GM18511 (cell line): Measurements from ENCODE around the gene RFPL1.
"Not testable (repeated sequence)": the region's sequence is repeated elsewhere in the genome, so short reads cannot be mapped to it uniquely, and the experiment has no call there.

Experiments used
- ATAC-seq: cut with Tn5 transposase; IDR thresholded peaks from one replicate; pipeline ENCODE4 v1.9.1; 2021; ENCODE audit warnings: mild to moderate bottlenecking, moderate library complexity; ENCODE audit not compliant: unreplicated experiment

RFPL1 gene

GRCh38 chr22:29478326-29479276 is 40.2 kb downstream of the RFPL1 start:
- no peak for ATAC-seq

GRCh38 chr22:29479417-29480261 is 41.3 kb downstream of the RFPL1 start, which contains the start of gene NEFH:
NEFH (plus strand) TSS chr22:29480218; CDS start chr22:29480263, 45 bp downstream.
- no peak for ATAC-seq

- ATAC-seq, result no peak
These were observed 41.8 kb downstream of the RFPL1 start for GRCh38 chr22:29480262-29480511.

DNA sequence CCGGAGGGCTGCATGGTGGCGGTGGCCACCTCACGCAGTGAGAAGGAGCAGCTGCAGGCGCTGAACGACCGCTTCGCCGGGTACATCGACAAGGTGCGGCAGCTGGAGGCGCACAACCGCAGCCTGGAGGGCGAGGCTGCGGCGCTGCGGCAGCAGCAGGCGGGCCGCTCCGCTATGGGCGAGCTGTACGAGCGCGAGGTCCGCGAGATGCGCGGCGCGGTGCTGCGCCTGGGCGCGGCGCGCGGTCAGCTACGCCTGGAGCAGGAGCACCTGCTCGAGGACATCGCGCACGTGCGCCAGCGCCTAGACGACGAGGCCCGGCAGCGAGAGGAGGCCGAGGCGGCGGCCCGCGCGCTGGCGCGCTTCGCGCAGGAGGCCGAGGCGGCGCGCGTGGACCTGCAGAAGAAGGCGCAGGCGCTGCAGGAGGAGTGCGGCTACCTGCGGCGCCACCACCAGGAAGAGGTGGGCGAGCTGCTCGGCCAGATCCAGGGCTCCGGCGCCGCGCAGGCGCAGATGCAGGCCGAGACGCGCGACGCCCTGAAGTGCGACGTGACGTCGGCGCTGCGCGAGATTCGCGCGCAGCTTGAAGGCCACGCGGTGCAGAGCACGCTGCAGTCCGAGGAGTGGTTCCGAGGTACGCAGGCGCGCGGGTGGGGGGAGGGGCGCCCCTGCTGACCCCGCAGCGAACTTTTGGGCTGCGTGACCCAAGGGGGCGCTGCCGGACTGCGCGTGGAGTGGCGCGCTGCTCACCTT is 42.3 kb downstream of the RFPL1 start:
- no peak for ATAC-seq

DNA sequence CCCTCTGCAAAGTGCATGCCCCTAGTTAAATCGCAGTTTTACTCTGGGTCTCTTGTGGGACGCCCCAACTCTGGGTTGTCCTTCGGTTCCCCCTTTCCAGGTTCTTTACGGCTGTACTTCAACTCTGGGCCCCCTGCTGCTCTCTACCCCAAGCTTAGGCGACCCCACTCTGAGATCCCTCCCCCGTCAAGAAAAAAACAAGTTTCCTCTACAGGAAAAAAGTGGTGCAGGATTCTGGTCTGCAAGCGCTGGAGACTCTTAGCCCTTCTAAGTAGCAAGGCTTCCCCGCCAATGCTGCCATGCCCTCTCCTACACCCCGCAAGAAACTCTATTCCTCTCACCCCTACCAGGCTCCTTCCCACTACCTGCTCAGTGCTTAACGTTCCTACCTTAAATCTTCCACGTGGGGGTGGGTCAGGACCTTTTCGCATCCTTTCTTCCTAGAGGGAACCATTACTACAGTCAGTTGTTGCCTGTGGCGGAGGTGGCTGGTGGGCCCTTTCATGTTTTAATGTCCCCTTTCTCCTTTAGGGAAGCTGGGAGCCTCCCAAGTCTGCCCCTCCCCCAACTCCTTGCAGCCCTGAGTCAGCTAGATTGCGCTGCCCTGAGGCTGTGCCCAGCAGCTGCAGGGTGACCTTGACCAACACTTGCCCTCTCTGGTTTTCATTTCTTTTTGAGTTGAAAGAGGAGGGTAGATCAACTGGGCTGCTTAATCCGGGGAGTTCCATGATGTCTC is 43.0 kb downstream of the RFPL1 start:
- no peak for ATAC-seq

DNA sequence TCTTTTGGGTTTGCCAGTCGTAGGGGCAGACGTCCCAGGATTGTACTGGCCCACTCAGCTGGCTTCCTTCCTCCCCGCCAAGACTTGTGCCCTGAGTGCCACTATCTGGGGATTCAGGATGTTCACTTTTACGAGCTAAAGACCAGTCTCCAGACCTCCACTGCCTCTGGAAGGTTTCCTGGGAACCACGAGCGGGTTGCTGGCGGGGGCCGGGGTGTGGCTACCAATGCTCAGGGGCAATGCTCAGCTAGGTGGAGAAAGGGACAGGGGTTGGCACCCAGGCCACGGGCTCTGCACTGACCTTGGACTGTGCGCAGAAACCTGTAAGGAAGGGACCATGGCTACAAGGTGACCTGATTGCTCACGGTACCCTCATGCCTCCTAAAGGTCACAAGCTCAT is 43.9 kb downstream of the RFPL1 start:
- ATAC-seq, result no peak

DNA sequence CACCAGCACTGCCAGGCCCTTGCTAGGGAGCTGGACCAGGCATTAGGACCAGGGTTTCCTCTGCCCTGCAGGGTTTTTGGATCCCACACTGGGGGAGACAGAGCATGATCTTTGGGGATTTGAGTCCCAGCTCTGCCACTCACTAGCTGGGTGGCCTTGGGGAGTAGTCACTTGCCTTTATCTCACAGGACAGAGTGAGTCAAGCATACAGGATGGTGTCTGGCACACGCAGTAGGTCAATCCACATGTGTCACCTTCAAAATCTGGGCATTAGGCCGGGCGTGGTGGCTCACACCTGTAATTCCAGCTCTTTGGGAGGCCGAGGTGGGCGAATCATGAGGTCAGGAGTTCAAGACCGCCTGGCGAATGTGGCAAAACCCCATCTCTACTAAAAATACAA is 44.3 kb downstream of the RFPL1 start:
- ATAC-seq, result no peak

DNA sequence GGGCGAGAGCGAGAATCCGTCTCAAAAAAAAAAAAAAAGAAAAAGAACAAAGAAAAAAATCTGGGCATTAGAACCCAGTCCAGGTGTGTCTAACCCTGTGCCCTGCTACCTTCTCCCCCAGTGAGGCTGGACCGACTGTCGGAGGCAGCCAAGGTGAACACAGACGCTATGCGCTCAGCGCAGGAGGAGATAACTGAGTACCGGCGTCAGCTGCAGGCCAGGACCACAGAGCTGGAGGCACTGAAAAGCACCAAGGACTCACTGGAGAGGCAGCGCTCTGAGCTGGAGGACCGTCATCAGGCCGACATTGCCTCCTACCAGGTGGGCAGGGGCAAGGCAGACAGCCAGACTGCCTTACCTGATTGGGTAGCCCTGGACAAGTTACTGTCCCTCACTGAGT is 44.9 kb downstream of the RFPL1 start:
- no peak for ATAC-seq

DNA sequence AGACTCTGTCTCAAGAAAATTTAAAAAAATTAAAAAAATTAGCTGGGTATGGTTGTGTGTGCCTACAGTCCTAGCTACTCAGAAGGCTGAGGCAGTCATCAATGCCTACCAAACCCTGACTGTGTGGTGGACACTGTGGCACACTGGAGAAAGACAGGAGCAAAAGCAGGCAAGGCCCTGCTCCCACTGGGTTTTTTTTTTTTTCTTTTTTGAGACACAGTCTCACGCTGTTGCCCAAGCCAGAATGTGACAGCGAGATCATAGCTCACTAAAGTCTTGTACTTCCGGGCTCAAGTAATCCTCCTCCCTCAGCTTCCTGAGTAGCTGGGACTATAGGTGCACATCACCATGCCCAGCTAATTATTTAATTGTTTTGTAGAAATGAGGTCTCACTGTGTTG is 46.3 kb downstream of the RFPL1 start:
- no peak for ATAC-seq

DNA sequence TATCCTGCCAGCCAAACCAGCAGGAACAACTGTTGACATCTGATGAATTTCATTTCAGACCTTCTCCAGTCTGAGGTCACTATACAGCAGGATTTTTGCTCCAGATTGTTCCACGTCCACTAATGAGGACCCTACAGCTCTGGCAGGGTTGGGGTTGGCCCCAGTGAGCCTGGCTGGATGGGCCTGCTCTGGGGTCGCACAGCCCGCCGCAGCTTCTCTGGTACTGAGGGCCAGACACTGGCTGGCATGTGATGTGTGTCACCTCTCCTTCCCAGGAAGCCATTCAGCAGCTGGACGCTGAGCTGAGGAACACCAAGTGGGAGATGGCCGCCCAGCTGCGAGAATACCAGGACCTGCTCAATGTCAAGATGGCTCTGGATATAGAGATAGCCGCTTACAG is 47.1 kb downstream of the RFPL1 start:
- no peak for ATAC-seq

DNA sequence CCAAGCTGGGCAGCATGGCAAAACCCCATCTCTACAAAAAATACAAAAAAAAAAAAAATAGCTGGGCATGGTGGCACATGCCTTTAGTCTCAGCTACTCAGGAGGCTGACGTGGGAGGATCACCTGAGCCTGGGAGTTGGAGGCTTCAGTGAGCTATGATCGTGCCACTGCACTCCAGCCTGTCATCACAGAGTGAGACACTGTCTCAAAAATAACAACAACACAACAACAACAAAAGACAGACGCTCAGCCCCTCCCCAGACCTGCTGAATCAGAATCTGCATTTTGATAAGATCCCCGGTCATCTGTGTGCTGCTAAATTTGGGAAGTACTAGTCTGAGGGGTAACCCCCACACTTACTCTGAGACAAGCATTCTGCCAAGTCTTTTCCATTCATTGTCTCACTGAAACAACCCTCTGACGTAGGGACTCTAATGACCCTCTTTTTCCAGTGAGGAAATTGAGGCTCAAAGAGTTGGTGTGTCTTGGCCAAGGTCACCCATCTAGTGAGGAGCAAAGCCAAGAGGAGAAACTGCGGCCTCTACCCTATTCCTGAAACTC is 49.1 kb downstream of the RFPL1 start:
- no peak for ATAC-seq

DNA sequence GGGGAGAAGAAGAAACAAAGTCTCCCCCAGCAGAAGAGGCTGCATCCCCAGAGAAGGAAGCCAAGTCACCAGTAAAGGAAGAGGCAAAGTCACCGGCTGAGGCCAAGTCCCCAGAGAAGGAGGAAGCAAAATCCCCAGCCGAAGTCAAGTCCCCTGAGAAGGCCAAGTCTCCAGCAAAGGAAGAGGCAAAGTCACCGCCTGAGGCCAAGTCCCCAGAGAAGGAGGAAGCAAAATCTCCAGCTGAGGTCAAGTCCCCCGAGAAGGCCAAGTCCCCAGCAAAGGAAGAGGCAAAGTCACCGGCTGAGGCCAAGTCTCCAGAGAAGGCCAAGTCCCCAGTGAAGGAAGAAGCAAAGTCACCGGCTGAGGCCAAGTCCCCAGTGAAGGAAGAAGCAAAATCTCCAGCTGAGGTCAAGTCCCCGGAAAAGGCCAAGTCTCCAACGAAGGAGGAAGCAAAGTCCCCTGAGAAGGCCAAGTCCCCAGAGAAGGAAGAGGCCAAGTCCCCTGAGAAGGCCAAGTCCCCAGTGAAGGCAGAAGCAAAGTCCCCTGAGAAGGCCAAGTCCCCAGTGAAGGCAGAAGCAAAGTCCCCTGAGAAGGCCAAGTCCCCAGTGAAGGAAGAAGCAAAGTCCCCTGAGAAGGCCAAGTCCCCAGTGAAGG is 50.9 kb downstream of the RFPL1 start:
- not testable (repeated sequence) for ATAC-seq

GRCh38 chr22:29491012-29491411 is 52.6 kb downstream of the RFPL1 start:
- no peak for ATAC-seq
